H1 (cell line): ENCODE measurements around the gene TXNDC8.

Experiments used
- CTCF ChIP-seq, 3 experiments: IDR thresholded peaks; 1 replicate in 2 of 3; 2 replicates in 1 of 3; pipeline versions ENCODE4 v1.5.1 to v1.6.1; 2011; ENCODE audit warnings: low read length in 3 of 3, mild to moderate bottlenecking in 3 of 3, inconsistent platforms in 2 of 3, low read depth in 1 of 3, moderate library complexity in 1 of 3; ENCODE audit not compliant: insufficient read depth in 1 of 3; ENCODE audit errors: control extremely low read depth in 1 of 3
- SP1 ChIP-seq: IDR thresholded peaks from 2 replicates; pipeline ENCODE4 v1.6.1; 2011; ENCODE audit warnings: low read depth, low read length

GRCh38 chr9:110282018-110282738 is 55.5 kb downstream of the TXNDC8 start:
- no peak for TF ChIP-seq SP1
- TF ChIP-seq CTCF (IDR thresholded peaks at IDR 0.05; ENCODE audit: control extremely low read depth in 1 of 3, insufficient read depth in 1 of 3, low read depth in 1 of 3, low read length in 3 of 3) = no peak
